Stomach (tissue), 9 donors: ENCODE measurements around the gene COL8A2. TPM values are rescaled to one million over a fixed set of nuclear protein-coding genes. Genes with fewer than 3 reads are reported as not detected.

Source experiments
- DNase-seq, 2 donors: peaks; one replicate each; pipeline versions ENCODE4 v3.0.0 to v3.0.0-alpha.2; 2013 to 2019
- H3K27ac ChIP-seq, 5 donors: fragments of 200-600 bp in 4 of 5; sonication (generic) in 4 of 5; one replicate each; pipeline ENCODE4 v1.5.1; 2013 to 2019; ENCODE audit warnings: mild to moderate bottlenecking in 1 of 5, moderate library complexity in 1 of 5
- H3K27me3 ChIP-seq, 3 donors: fragments of 200-600 bp; sonication (generic); one replicate each; pipeline ENCODE4 v1.5.1; 2017 to 2019; ENCODE audit warnings: mixed run types in 1 of 3
- H3K36me3 ChIP-seq, 4 donors: fragments of 200-600 bp; sonication (generic); 1 replicate in 3 of 4; 2 replicates in 1 of 4; pipeline ENCODE4 v1.5.1; 2016 to 2019
- H3K4me1 ChIP-seq, 4 donors: fragments of 200-600 bp; sonication (generic); one replicate each; pipeline ENCODE4 v1.5.1; 2016 to 2019
- H3K4me3 ChIP-seq, 4 donors: fragments of 200-600 bp; sonication (generic) in 3 of 4; one replicate each; pipeline ENCODE4 v1.5.1; 2016 to 2019; ENCODE audit warnings: mild to moderate bottlenecking in 1 of 4
- H3K9me3 ChIP-seq, 4 donors: fragments of 200-600 bp; sonication (generic); one replicate each; pipeline ENCODE4 v1.5.1; 2016 to 2019
- CTCF ChIP-seq, 7 experiments: fragments of 450-650 bp in 4 of 7; fragments of 200-600 bp in 3 of 7; sonication (generic) in 3 of 7; IDR thresholded peaks; one replicate each; pipeline ENCODE4 v1.5.1; 2016 to 2019; ENCODE audit warnings: antibody characterized with exemption in 7 of 7, control low read depth in 2 of 7, mild to moderate bottlenecking in 1 of 7
- EP300 ChIP-seq: sonication (generic); formaldehyde crosslinking; IDR thresholded peaks from one replicate; pipeline ENCODE4 v1.6.1; 2017; ENCODE audit warnings: antibody characterized with exemption
- POLR2A ChIP-seq, 4 donors: fragments of 450-650 bp; IDR thresholded peaks; one replicate each; pipeline ENCODE4 v1.6.1; 2016; ENCODE audit warnings: antibody characterized with exemption in 4 of 4, control low read depth in 2 of 4, mild to moderate bottlenecking in 1 of 4, moderate library complexity in 1 of 4
- POLR2AphosphoS5 ChIP-seq, 3 donors: sonication (generic); formaldehyde crosslinking; IDR thresholded peaks; one replicate each; pipeline ENCODE4 v1.6.1; 2016; ENCODE audit warnings: antibody characterized with exemption in 3 of 3
- WGBS, 5 donors: extraction: QIAGEN DNeasy Blood & Tissue Kit in 3 of 5; methylation state at CpG; one replicate each; pipeline versions ENCODE4 v1.1.5 to v1.1.7; 2013 to 2018; 5-methylcytosine and 5-hydroxymethylcytosine counted together
- intact Hi-C: fragments of 100-400 bp; cut with DNase I; formaldehyde crosslinking; loops from one replicate; pipeline ENCODE4 v1.15.1; 2023; ENCODE audit warnings: low total_unique reads
- polyA plus RNA-seq, 3 donors: library from polyadenylated mRNA; stranded (reverse); fragments of 200-250 nt; gene quantifications; one replicate each; pipeline ENCODE4 v1.2.3, GENCODE V29; 2013
- total RNA-seq, 5 donors: library from RNA; depleted of rRNA; stranded (reverse); fragments of >200 nt; gene quantifications; one replicate each; pipeline versions ENCODE4 v1.1.0 to v1.2.3, GENCODE V29; 2014 to 2016
- donor health status: healthy with polysubstance abuse.
- donor health status: Bipolar disorder and iron deficiency.
- donor health status: healthy.

The COL8A2 gene
- total and polyA plus RNA-seq, 8 donors: 0.92 to 19.2 (median 4.3) TPM

DNA sequence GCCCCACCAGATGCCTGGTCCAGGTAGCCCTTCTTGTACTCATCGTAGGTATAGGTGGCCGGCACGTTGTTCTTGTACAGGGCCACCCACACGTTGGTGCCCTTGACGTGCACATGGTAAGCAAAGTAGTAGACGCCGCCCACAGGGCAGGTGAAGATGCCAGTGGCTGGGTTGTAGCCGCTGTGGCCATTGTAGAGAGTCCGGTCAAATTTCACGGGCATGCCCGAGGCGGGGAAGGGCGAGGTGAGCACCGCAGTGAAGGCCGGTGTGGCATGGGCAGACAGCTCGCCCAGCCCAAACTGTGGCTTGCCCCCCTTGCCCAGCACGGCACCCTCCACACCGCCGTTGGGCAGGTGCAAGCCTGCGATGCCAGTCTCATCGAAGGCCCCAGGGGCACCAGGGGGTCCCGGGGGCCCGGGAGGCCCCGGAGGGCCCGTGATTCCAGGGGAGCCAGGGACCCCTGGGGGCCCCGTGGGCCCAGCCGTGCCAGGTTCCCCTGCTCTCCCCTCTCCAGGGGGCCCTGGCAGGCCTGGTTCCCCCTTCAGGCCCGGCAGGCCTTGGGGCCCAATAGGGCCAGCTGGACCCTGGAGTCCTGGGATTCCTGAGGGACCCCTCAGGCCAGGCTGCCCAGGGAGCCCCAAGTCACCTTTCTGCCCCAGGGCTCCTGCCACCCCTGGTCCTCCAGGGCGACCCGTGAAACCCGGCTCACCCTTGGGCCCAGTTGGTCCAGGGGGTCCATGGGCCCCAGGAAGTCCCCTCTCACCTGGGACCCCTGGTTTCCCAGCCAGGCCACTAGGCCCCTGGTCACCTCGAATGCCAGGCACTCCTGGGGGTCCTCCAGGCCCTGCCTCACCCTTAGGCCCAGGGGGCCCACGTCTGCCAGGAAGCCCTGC, 27.1 kb downstream of the COL8A2 start:
- WGBS, 5 donors: 81 to 91% (median 87%) methylated on average over 26 to 33 of the region's 33 CpGs
- DNase-seq: no peak
- H3K9me3 ChIP-seq: no peaks in the 10 kb centered on the region
- H3K36me3 ChIP-seq: peaks cover 15 to 43% (median 37%) of the 10 kb centered on the region in 4 donors
- no peak overlapping the region for H3K4me3 ChIP-seq
- TF ChIP-seq POLR2AphosphoS5 (IDR thresholded peaks at IDR 0.05) (no peak), CTCF (IDR thresholded peaks at IDR 0.05) (no peak), POLR2A (IDR thresholded peaks at IDR 0.05) (no peak), EP300 (no peak)
- peaks cover 10 to 48% (median 20%) of the 10 kb centered on the region in 4 donors for H3K4me1 ChIP-seq
- intact Hi-C loops: loop anchor here (5.0 kb wide), 1 partner anchor 39 kb away; no protein-coding TSS in a partner anchor
- no peaks in the 10 kb centered on the region for H3K27me3 ChIP-seq
- peak overlapping the region in 1 of 5 donors; percentile 35 for H3K27ac ChIP-seq

GRCh38 chr1:36096500-36097432, 28.3 kb downstream of the COL8A2 start:
- H3K9me3 ChIP-seq: no peaks in the 10 kb centered on the region
- intact Hi-C loops: loop anchor here (5.0 kb wide), 1 partner anchor 41 kb away; no protein-coding TSS in a partner anchor
- H3K4me3 ChIP-seq: no peak overlapping the region
- peak overlapping the region in 1 of 5 donors; percentile 19 for H3K27ac ChIP-seq
- 73 to 78% (median 75%) methylated on average over 10 to 16 of the region's 16 CpGs for WGBS, 5 donors
- peaks cover 24 to 54% (median 49%) of the 10 kb centered on the region in 4 donors for H3K36me3 ChIP-seq
- peaks cover 10 to 48% (median 21%) of the 10 kb centered on the region in 4 donors for H3K4me1 ChIP-seq
- no peak for DNase-seq
- no peaks in the 10 kb centered on the region for H3K27me3 ChIP-seq
- no peak for TF ChIP-seq POLR2A (IDR thresholded peaks at IDR 0.05)
- no peak for TF ChIP-seq CTCF (IDR thresholded peaks at IDR 0.05)
- TF ChIP-seq POLR2AphosphoS5 (IDR thresholded peaks at IDR 0.05): no peak
- TF ChIP-seq EP300: no peak

- WGBS, 5 donors: 55 to 66% (median 64%) methylated on average over 12 to 15 of the region's 15 CpGs
- Histone ChIP-seq H3K36me3 (peaks cover 27 to 63% (median 58%) of the 10 kb centered on the region in 4 donors), H3K9me3 (no peaks in the 10 kb centered on the region), H3K27ac (peak overlapping the region in 1 of 5 donors; percentile 19), H3K4me3 (no peak overlapping the region), H3K27me3 (no peaks in the 10 kb centered on the region), H3K4me1 (peaks cover 10 to 55% (median 28%) of the 10 kb centered on the region in 4 donors)
- intact Hi-C loops: loop anchor here (5.0 kb wide), 1 partner anchor 41 kb away; no protein-coding TSS in a partner anchor
- TF ChIP-seq POLR2A (IDR thresholded peaks at IDR 0.05) (no peak), EP300 (no peak), POLR2AphosphoS5 (IDR thresholded peaks at IDR 0.05) (no peak), CTCF (IDR thresholded peaks at IDR 0.05) (no peak)
- no peak for DNase-seq
These were observed 29.1 kb downstream of the COL8A2 start for GRCh38 chr1:36095760-36096405.
